ENCODE measurements around the gene RHEX.

- TF ChIP-seq, protein P1, sequence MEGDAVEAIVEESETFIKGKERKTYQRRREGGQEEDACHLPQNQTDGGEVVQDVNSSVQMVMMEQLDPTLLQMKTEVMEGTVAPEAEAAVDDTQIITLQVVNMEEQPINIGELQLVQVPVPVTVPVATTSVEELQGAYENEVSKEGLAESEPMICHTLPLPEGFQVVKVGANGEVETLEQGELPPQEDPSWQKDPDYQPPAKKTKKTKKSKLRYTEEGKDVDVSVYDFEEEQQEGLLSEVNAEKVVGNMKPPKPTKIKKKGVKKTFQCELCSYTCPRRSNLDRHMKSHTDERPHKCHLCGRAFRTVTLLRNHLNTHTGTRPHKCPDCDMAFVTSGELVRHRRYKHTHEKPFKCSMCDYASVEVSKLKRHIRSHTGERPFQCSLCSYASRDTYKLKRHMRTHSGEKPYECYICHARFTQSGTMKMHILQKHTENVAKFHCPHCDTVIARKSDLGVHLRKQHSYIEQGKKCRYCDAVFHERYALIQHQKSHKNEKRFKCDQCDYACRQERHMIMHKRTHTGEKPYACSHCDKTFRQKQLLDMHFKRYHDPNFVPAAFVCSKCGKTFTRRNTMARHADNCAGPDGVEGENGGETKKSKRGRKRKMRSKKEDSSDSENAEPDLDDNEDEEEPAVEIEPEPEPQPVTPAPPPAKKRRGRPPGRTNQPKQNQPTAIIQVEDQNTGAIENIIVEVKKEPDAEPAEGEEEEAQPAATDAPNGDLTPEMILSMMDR (IDR thresholded peaks at IDR 0.05) = no peak
- TF ChIP-seq EZH2 (IDR thresholded peaks at IDR 0.05; ENCODE audit: borderline replicate concordance, insufficient read depth, low read depth, low read length, poor library complexity, severe bottlenecking) = no peak
Observed at GRCh38 chr1:206110820-206111219, 57.8 kb downstream of the RHEX start.
